Activated naive CD8-positive, alpha-beta T cell treated with anti-CD3 and anti-CD28 coated beads, Interleukin-2, amount 50 U/mL, for 24 hours (primary cell): ENCODE measurements around the gene NIPA2.

ENCODE experiments used
- ATAC-seq: fragments of 150-1000 bp; cut with Tn5 transposase; one replicate; pipeline ENCODE4 v1.10.0; 2021
- DNase-seq: peaks from one replicate; pipeline ENCODE4 v3.0.0; 2021
- H3K27ac Mint-ChIP-seq: one replicate; pipeline ENCODE4 v1.8.0; 2021; ENCODE audit warnings: mild to moderate bottlenecking, mixed read lengths
- H3K27me3 Mint-ChIP-seq: one replicate; pipeline ENCODE4 v1.8.0; 2021; ENCODE audit warnings: mixed read lengths
- H3K36me3 Mint-ChIP-seq: one replicate; pipeline ENCODE4 v1.8.0; 2021; ENCODE audit warnings: low read depth, mixed read lengths
- H3K4me1 Mint-ChIP-seq: one replicate; pipeline ENCODE4 v1.8.0; 2021; ENCODE audit warnings: mixed read lengths
- H3K4me3 Mint-ChIP-seq: one replicate; pipeline ENCODE4 v1.8.0; 2021; ENCODE audit warnings: mild to moderate bottlenecking, moderate library complexity, mixed read lengths
- H3K9me3 Mint-ChIP-seq: one replicate; pipeline ENCODE4 v1.8.0; 2021; ENCODE audit warnings: mixed read lengths

Gene NIPA2

GRCh38 chr15:22877607-22878006 lies 39.1 kb downstream of the NIPA2 start:
- DNase-seq = no peak
- Mint-ChIP-seq H3K27me3 (peaks cover 2% of the 10 kb centered on the region), H3K27ac (no peak overlapping the region), H3K4me3 (no peak overlapping the region), H3K9me3 (no peaks in the 10 kb centered on the region), H3K4me1 (no peaks in the 10 kb centered on the region), H3K36me3 (peaks cover 8% of the 10 kb centered on the region)
- ATAC-seq = no peak

GRCh38 chr15:22878103-22878502 lies 39.6 kb downstream of the NIPA2 start:
- peaks cover 2% of the 10 kb centered on the region for H3K27me3 Mint-ChIP-seq
- no peak overlapping the region for H3K4me3 Mint-ChIP-seq
- ATAC-seq (no peak), DNase-seq (no peak)
- H3K9me3 Mint-ChIP-seq = no peaks in the 10 kb centered on the region
- H3K27ac Mint-ChIP-seq = no peak overlapping the region
- no peaks in the 10 kb centered on the region for H3K4me1 Mint-ChIP-seq
- peaks cover 8% of the 10 kb centered on the region for H3K36me3 Mint-ChIP-seq

- Mint-ChIP-seq H3K36me3 (peaks cover 8% of the 10 kb centered on the region), H3K27ac (no peak overlapping the region), H3K4me3 (no peak overlapping the region)
Measured at GRCh38 chr15:22880068-22880980, 41.9 kb downstream of the NIPA2 start.

GRCh38 chr15:22880981-22881738 lies 42.7 kb downstream of the NIPA2 start:
- no peak overlapping the region for H3K27ac Mint-ChIP-seq
- no peaks in the 10 kb centered on the region for H3K9me3 Mint-ChIP-seq
- peaks cover 5% of the 10 kb centered on the region for H3K36me3 Mint-ChIP-seq
- ATAC-seq (no peak), DNase-seq (no peak)
- H3K27me3 Mint-ChIP-seq = peaks cover 2% of the 10 kb centered on the region
- no peaks in the 10 kb centered on the region for H3K4me1 Mint-ChIP-seq
- no peak overlapping the region for H3K4me3 Mint-ChIP-seq

More at GRCh38 chr15:22880068-22880980, 41.9 kb downstream of the NIPA2 start:
- H3K4me1 Mint-ChIP-seq = no peaks in the 10 kb centered on the region
- H3K27me3 Mint-ChIP-seq = peaks cover 2% of the 10 kb centered on the region
- ATAC-seq (no peak), DNase-seq (no peak)
- no peaks in the 10 kb centered on the region for H3K9me3 Mint-ChIP-seq

GRCh38 chr15:22881739-22882440 lies 43.4 kb downstream of the NIPA2 start:
- no peaks in the 10 kb centered on the region for H3K9me3 Mint-ChIP-seq
- peaks cover 4% of the 10 kb centered on the region for H3K36me3 Mint-ChIP-seq
- DNase-seq = no peak
- no peaks in the 10 kb centered on the region for H3K4me1 Mint-ChIP-seq
- H3K27ac Mint-ChIP-seq = no peak overlapping the region
- H3K4me3 Mint-ChIP-seq = no peak overlapping the region
- peaks cover 2% of the 10 kb centered on the region for H3K27me3 Mint-ChIP-seq
- no peak for ATAC-seq

GRCh38 chr15:22883196-22883595 lies 44.7 kb downstream of the NIPA2 start:
- Mint-ChIP-seq H3K9me3 (no peaks in the 10 kb centered on the region), H3K4me3 (no peak overlapping the region), H3K4me1 (no peaks in the 10 kb centered on the region), H3K27me3 (peaks cover under 1% of the 10 kb centered on the region), H3K36me3 (no peaks in the 10 kb centered on the region), H3K27ac (no peak overlapping the region)
- DNase-seq (no peak), ATAC-seq (no peak)

- Mint-ChIP-seq H3K9me3 (no peaks in the 10 kb centered on the region), H3K36me3 (no peaks in the 10 kb centered on the region), H3K4me1 (no peaks in the 10 kb centered on the region), H3K27ac (no peak overlapping the region), H3K4me3 (no peak overlapping the region), H3K27me3 (no peaks in the 10 kb centered on the region)
- ATAC-seq (no peak), DNase-seq (no peak)
Measured at GRCh38 chr15:22884344-22884743, 45.9 kb downstream of the NIPA2 start.

GRCh38 chr15:22885120-22885519 lies 46.7 kb downstream of the NIPA2 start:
- ATAC-seq (no peak), DNase-seq (no peak)
- no peaks in the 10 kb centered on the region for H3K9me3 Mint-ChIP-seq
- H3K4me1 Mint-ChIP-seq = no peaks in the 10 kb centered on the region
- H3K27ac Mint-ChIP-seq = no peak overlapping the region
- no peak overlapping the region for H3K4me3 Mint-ChIP-seq
- H3K36me3 Mint-ChIP-seq = no peaks in the 10 kb centered on the region
- no peaks in the 10 kb centered on the region for H3K27me3 Mint-ChIP-seq

- no peaks in the 10 kb centered on the region for H3K4me1 Mint-ChIP-seq
- no peaks in the 10 kb centered on the region for H3K36me3 Mint-ChIP-seq
- no peaks in the 10 kb centered on the region for H3K27me3 Mint-ChIP-seq
- no peaks in the 10 kb centered on the region for H3K9me3 Mint-ChIP-seq
- no peak for ATAC-seq
- DNase-seq = no peak
- no peak overlapping the region for H3K4me3 Mint-ChIP-seq
- no peak overlapping the region for H3K27ac Mint-ChIP-seq
Measured at GRCh38 chr15:22887157-22887951, 48.9 kb downstream of the NIPA2 start.

- no peaks in the 10 kb centered on the region for H3K9me3 Mint-ChIP-seq
- H3K27ac Mint-ChIP-seq = no peak overlapping the region
- no peak overlapping the region for H3K4me3 Mint-ChIP-seq
- ATAC-seq (no peak), DNase-seq (no peak)
- H3K36me3 Mint-ChIP-seq = no peaks in the 10 kb centered on the region
- no peaks in the 10 kb centered on the region for H3K27me3 Mint-ChIP-seq
- no peaks in the 10 kb centered on the region for H3K4me1 Mint-ChIP-seq
Measured at GRCh38 chr15:22888120-22888859, 49.8 kb downstream of the NIPA2 start.

GRCh38 chr15:22889146-22889818 lies 50.8 kb downstream of the NIPA2 start:
- DNase-seq (no peak), ATAC-seq (no peak)
- Mint-ChIP-seq H3K27ac (no peak overlapping the region), H3K4me1 (no peaks in the 10 kb centered on the region), H3K36me3 (no peaks in the 10 kb centered on the region), H3K9me3 (no peaks in the 10 kb centered on the region), H3K27me3 (no peaks in the 10 kb centered on the region), H3K4me3 (no peak overlapping the region)

- ATAC-seq (no peak), DNase-seq (no peak)
- Mint-ChIP-seq H3K4me1 (no peaks in the 10 kb centered on the region), H3K36me3 (no peaks in the 10 kb centered on the region), H3K9me3 (no peaks in the 10 kb centered on the region), H3K27ac (no peak overlapping the region), H3K4me3 (no peak overlapping the region), H3K27me3 (no peaks in the 10 kb centered on the region)
Measured at GRCh38 chr15:22890296-22890695, 51.8 kb downstream of the NIPA2 start.
